GM19193 (cell line): ENCODE results near the gene PSME3.

Experiments
- POLR2A ChIP-seq: IDR thresholded peaks from 4 replicates; pipeline ENCODE4 v1.6.1; 2011; ENCODE audit not compliant: insufficient read depth, insufficient read length; ENCODE audit errors: extremely low read depth

Gene PSME3

GRCh38 chr17:42832934-42833766, at the start of gene PSME3:
PSME3 (plus strand) TSS chr17:42833397; CDS start chr17:42833632, 235 bp downstream.
- TF ChIP-seq POLR2A: peak; percentile 95

GRCh38 chr17:42783791-42784138, 49.4 kb upstream of the PSME3 start:
- TF ChIP-seq POLR2A: no peak

- no peak for TF ChIP-seq POLR2A
Measured at GRCh38 chr17:42784409-42784808, 48.8 kb upstream of the PSME3 start.

- TF ChIP-seq POLR2A: no peak
Measured at GRCh38 chr17:42784811-42785592, 48.2 kb upstream of the PSME3 start.

GRCh38 chr17:42787266-42787665, 45.9 kb upstream of the PSME3 start:
- TF ChIP-seq POLR2A: no peak

- TF ChIP-seq POLR2A: no peak
Measured at GRCh38 chr17:42791948-42792347, 41.2 kb upstream of the PSME3 start.

- TF ChIP-seq POLR2A: no peak
Measured at GRCh38 chr17:42792545-42792944, 40.7 kb upstream of the PSME3 start.

- TF ChIP-seq POLR2A: no peak
Measured at GRCh38 chr17:42795061-42795460, 38.1 kb upstream of the PSME3 start.

- no peak for TF ChIP-seq POLR2A
Measured at GRCh38 chr17:42795465-42795864, 37.7 kb upstream of the PSME3 start.

GRCh38 chr17:42796066-42796758, 37.0 kb upstream of the PSME3 start:
- TF ChIP-seq POLR2A: no peak

- TF ChIP-seq POLR2A: no peak
Measured at GRCh38 chr17:42797067-42798007, 35.9 kb upstream of the PSME3 start.

- TF ChIP-seq POLR2A: no peak
Measured at GRCh38 chr17:42798011-42798382, 35.2 kb upstream of the PSME3 start.

- TF ChIP-seq POLR2A: peak; percentile 65
Measured at GRCh38 chr17:42798383-42799380, 34.5 kb upstream of the PSME3 start, which contains the start of the genes CNTD1 and COA3. CNTD1 (plus strand) TSS chr17:42798861; CDS start chr17:42799068, 207 bp downstream. COA3 (minus strand) TSS chr17:42798704; CDS start chr17:42798681, 23 bp downstream.
